HEK293T (cell line): ENCODE results near the gene DYNC2I2.
"Not testable (repeated sequence)": the region's sequence is repeated elsewhere in the genome, so short reads cannot be mapped to it uniquely, and the experiment has no call there.

ENCODE experiments used
- CTCF ChIA-PET: fragments of 350-600 bp; formaldehyde crosslinking; extraction: SDS; loops from one replicate; lab custom pipeline; 2021; ENCODE audit warnings: antibody characterized with exemption, inconsistent platforms; lab: Yijun Ruan, JAX
- POLR2A ChIA-PET: fragments of 350-600 bp; formaldehyde crosslinking; extraction: SDS; loops from one replicate; lab custom pipeline; 2020; ENCODE audit warnings: antibody characterized with exemption, inconsistent platforms; lab: Yijun Ruan, JAX
- DNase-seq: peaks from one replicate; pipeline ENCODE4 v3.0.0; 2012; ENCODE audit warnings: mixed read lengths; ENCODE audit errors: extremely low spot score
- ARNT ChIP-seq: fragments of 450-650 bp; IDR thresholded peaks from 2 replicates; pipeline ENCODE4 v1.6.1; 2017; ENCODE audit warnings: mild to moderate bottlenecking
- BHLHE40 ChIP-seq: fragments of 450-650 bp; IDR thresholded peaks from 2 replicates; pipeline ENCODE4 v1.6.1; 2016; ENCODE audit warnings: mild to moderate bottlenecking, moderate library complexity, borderline replicate concordance
- CTBP1 ChIP-seq: fragments of 450-650 bp; IDR thresholded peaks from 2 replicates; pipeline ENCODE4 v1.6.1; 2016; ENCODE audit warnings: borderline replicate concordance
- ELF4 ChIP-seq: fragments of 450-650 bp; IDR thresholded peaks from 2 replicates; pipeline ENCODE4 v1.6.1; 2017; ENCODE audit warnings: antibody characterized with exemption
- FOXA1 ChIP-seq: fragments of 450-650 bp; IDR thresholded peaks from 2 replicates; pipeline ENCODE4 v1.6.1; 2016; ENCODE audit warnings: mild to moderate bottlenecking
- FOXK2 ChIP-seq: fragments of 450-650 bp; IDR thresholded peaks from 2 replicates; pipeline ENCODE4 v1.6.1; 2016; ENCODE audit warnings: mild to moderate bottlenecking
- FOXM1 ChIP-seq: fragments of 450-650 bp; IDR thresholded peaks from 2 replicates; pipeline ENCODE4 v1.6.1; 2017; ENCODE audit warnings: mild to moderate bottlenecking, borderline replicate concordance
- HDGF ChIP-seq: fragments of 450-650 bp; IDR thresholded peaks from 2 replicates; pipeline ENCODE4 v1.6.1; 2017; ENCODE audit warnings: antibody characterized with exemption, borderline replicate concordance
- L3MBTL2 ChIP-seq: fragments of 450-650 bp; conservative IDR thresholded peaks from 2 replicates; pipeline ENCODE4 v1.6.1; 2016; ENCODE audit warnings: mild to moderate bottlenecking
- LEF1 ChIP-seq: fragments of 450-650 bp; IDR thresholded peaks from 2 replicates; pipeline ENCODE4 v1.6.1; 2017; ENCODE audit warnings: mild to moderate bottlenecking, borderline replicate concordance
- NFRKB ChIP-seq: fragments of 450-650 bp; IDR thresholded peaks from 2 replicates; pipeline ENCODE4 v1.6.1; 2016; ENCODE audit warnings: mild to moderate bottlenecking, moderate library complexity
- PKNOX1 ChIP-seq: fragments of 450-650 bp; IDR thresholded peaks from 2 replicates; pipeline ENCODE4 v1.6.1; 2016
- SP1 ChIP-seq: fragments of 450-650 bp; IDR thresholded peaks from 2 replicates; pipeline ENCODE4 v1.6.1; 2017
- SUZ12 ChIP-seq: fragments of 450-650 bp; IDR thresholded peaks from 2 replicates; pipeline ENCODE4 v1.6.1; 2016; ENCODE audit warnings: mild to moderate bottlenecking
- TARDBP ChIP-seq: fragments of 450-650 bp; IDR thresholded peaks from 2 replicates; pipeline ENCODE4 v1.6.1; 2016
- ZNF384 ChIP-seq: fragments of 450-650 bp; IDR thresholded peaks from 2 replicates; pipeline ENCODE4 v1.6.1; 2016

Gene DYNC2I2

GRCh38 chr9:128675382-128675781 lies 18.7 kb upstream of the DYNC2I2 start:
- DNase-seq = no peak
- POLR2A ChIA-PET = interaction anchor here (3.8 kb wide), 1 partner anchor 9 kb away, joined by 21 read pairs; no protein-coding TSS in a partner anchor
- TF ChIP-seq PKNOX1 = no peak
- no peak for TF ChIP-seq CTBP1
- no peak for TF ChIP-seq ARNT
- TF ChIP-seq ZNF384 = no peak
- no peak for TF ChIP-seq TARDBP
- no peak for TF ChIP-seq L3MBTL2
- TF ChIP-seq FOXA1 = no peak
- no peak for TF ChIP-seq SUZ12
- TF ChIP-seq BHLHE40 = no peak
- no peak for TF ChIP-seq FOXM1
- CTCF ChIA-PET = interaction anchor here (0.7 kb wide), 1 partner anchor 255 kb away, joined by 3 read pairs; no protein-coding TSS in a partner anchor

- no peak for TF ChIP-seq HDGF
- ChIA-PET CTCF (no interaction called here), POLR2A (interaction anchor here (1.3 kb wide), 1 partner anchor 14 kb away, joined by 5 read pairs; no protein-coding TSS in a partner anchor)
- DNase-seq = no peak
Observed at GRCh38 chr9:128669786-128670185, 13.1 kb upstream of the DYNC2I2 start.

- CTCF ChIA-PET, POLR2A ChIA-PET, DNase-seq: not testable (repeated sequence)
- peak; percentile 65; the same call in 1 of the 2 replicates for TF ChIP-seq ZNF384
Observed at GRCh38 chr9:128666481-128666941, 9.9 kb upstream of the DYNC2I2 start.

- CTCF ChIA-PET = no interaction called here
- no peak for DNase-seq
- POLR2A ChIA-PET = interaction anchor here (0.9 to 1.6 kb wide), 4 partner anchors 27 to 142 kb away, joined by 3 to 7 read pairs (median 5); partner anchors contain the start of genes PKN3 and SET
- TF ChIP-seq ZNF384 (no peak), TARDBP (no peak), ARNT (no peak), BHLHE40 (no peak), SP1 (no peak), SUZ12 (no peak), NFRKB (no peak), PKNOX1 (no peak), FOXA1 (no peak), LEF1 (no peak), FOXK2 (no peak), ELF4 (no peak), CTBP1 (no peak), L3MBTL2 (no peak), HDGF (no peak)
Observed at GRCh38 chr9:128657796-128658195, 1.1 kb upstream of the DYNC2I2 start.

- no peak for TF ChIP-seq FOXA1
- TF ChIP-seq NFRKB = no peak
- TF ChIP-seq FOXK2 = no peak
- TF ChIP-seq ARNT = no peak
- no peak for TF ChIP-seq TARDBP
- no peak for TF ChIP-seq SUZ12
- TF ChIP-seq SP1 = no peak
- no peak for TF ChIP-seq HDGF
- no peak for TF ChIP-seq L3MBTL2
- TF ChIP-seq ZNF384 = no peak
- TF ChIP-seq CTBP1 = no peak
- no peak for TF ChIP-seq PKNOX1
- no peak for TF ChIP-seq ELF4
- POLR2A ChIA-PET = interaction anchor here (0.7 to 1.6 kb wide), 5 partner anchors 11 to 142 kb away, joined by 3 to 7 read pairs (median 4); partner anchors contain the start of genes PKN3 and SET
- no peak for DNase-seq
- CTCF ChIA-PET = no interaction called here
Observed at GRCh38 chr9:128657344-128657704, 677 bp upstream of the DYNC2I2 start.

GRCh38 chr9:128654481-128654880 lies 2.2 kb downstream of the DYNC2I2 start:
- CTCF ChIA-PET = interaction anchor here (0.7 kb wide), 1 partner anchor 48 kb away, joined by 3 read pairs; the partner anchor contains the start of gene PKN3
- no peak for DNase-seq
- TF ChIP-seq HDGF (no peak), FOXM1 (no peak)
- POLR2A ChIA-PET = interaction anchor here (0.9 to 2.6 kb wide), 2 partner anchors 30 to 34 kb away, joined by 5 to 10 read pairs; partner anchors contain the start of gene SET

GRCh38 chr9:128653908-128654307 lies 2.7 kb downstream of the DYNC2I2 start:
- no peak for DNase-seq
- CTCF ChIA-PET = interaction anchor here (0.7 kb wide), 1 partner anchor 48 kb away, joined by 3 read pairs; the partner anchor contains the start of gene PKN3
- TF ChIP-seq PKNOX1 (no peak), ARNT (no peak), NFRKB (no peak)
- POLR2A ChIA-PET = interaction anchor here (0.9 to 2.6 kb wide), 2 partner anchors 30 to 34 kb away, joined by 5 to 10 read pairs; partner anchors contain the start of gene SET
